Activated CD4-positive, alpha-beta T cell treated with anti-CD3 and anti-CD28 coated beads, Interleukin-2, amount 50 U/mL, for 4 hours (primary cell): Measurements from ENCODE around the gene RAB44.

Experiments used
- DNase-seq, 2 experiments: peaks; one replicate each; pipeline ENCODE4 v3.0.0-alpha.2; 2020

Gene RAB44

GRCh38 chr6:36670271-36670670, 27.4 kb upstream of the RAB44 start:
- DNase-seq: no peak

GRCh38 chr6:36671687-36672375, 25.8 kb upstream of the RAB44 start:
- no peak for DNase-seq

- DNase-seq: no peak
Measured at GRCh38 chr6:36673882-36674281, 23.7 kb upstream of the RAB44 start.

- no peak for DNase-seq
Measured at GRCh38 chr6:36674942-36675341, 22.7 kb upstream of the RAB44 start.

GRCh38 chr6:36676141-36677058, 21.2 kb upstream of the RAB44 start:
- DNase-seq: no peak

GRCh38 chr6:36677059-36677749, 20.4 kb upstream of the RAB44 start:
- DNase-seq: no peak

GRCh38 chr6:36677753-36678487, 19.7 kb upstream of the RAB44 start:
- DNase-seq: no peak

- DNase-seq: peak; percentile 63 to 65
Measured at GRCh38 chr6:36678488-36679042, 19.1 kb upstream of the RAB44 start, which contains the start of gene CDKN1A. Gene CDKN1A (plus strand): TSS chr6:36678714. CDS start chr6:36684102, 5,388 bp downstream.

- DNase-seq: peak; percentile 5 to 7
Measured at GRCh38 chr6:36679043-36679833, 18.4 kb upstream of the RAB44 start.

- DNase-seq: peak; percentile 59 to 64
Measured at GRCh38 chr6:36682328-36683144, 15.1 kb upstream of the RAB44 start.

GRCh38 chr6:36683145-36683655, 14.4 kb upstream of the RAB44 start:
- no peak for DNase-seq

GRCh38 chr6:36683656-36684446, 13.8 kb upstream of the RAB44 start:
- no peak for DNase-seq

- no peak for DNase-seq
Measured at GRCh38 chr6:36684447-36684812, 13.2 kb upstream of the RAB44 start.

GRCh38 chr6:36685166-36685924, 12.3 kb upstream of the RAB44 start:
- DNase-seq: no peak

GRCh38 chr6:36685926-36686667, 11.5 kb upstream of the RAB44 start:
- DNase-seq: no peak

GRCh38 chr6:36686668-36687513, 10.7 kb upstream of the RAB44 start:
- DNase-seq: no peak
